ENCODE measurements around the gene TXLNA.

Gene TXLNA

GRCh38 chr1:32184650-32185049, 5.2 kb downstream of the TXLNA start:
- DNase-seq (ENCODE audit: low read depth, low spot score) = no peak

- DNase-seq (ENCODE audit: low read depth, low spot score) = no peak
These were observed 6.6 kb downstream of the TXLNA start for GRCh38 chr1:32186077-32186476.

GRCh38 chr1:32186491-32186890, 7.0 kb downstream of the TXLNA start:
- no peak for DNase-seq (ENCODE audit: low read depth, low spot score)

GRCh38 chr1:32187850-32188249, 8.4 kb downstream of the TXLNA start:
- no peak for DNase-seq (ENCODE audit: low read depth, low spot score)

- no peak for DNase-seq (ENCODE audit: low read depth, low spot score)
These were observed 12.9 kb downstream of the TXLNA start for GRCh38 chr1:32192220-32192948.

GRCh38 chr1:32194984-32195383, 15.5 kb downstream of the TXLNA start:
- DNase-seq (ENCODE audit: low read depth, low spot score) = no peak

- no peak for DNase-seq (ENCODE audit: low read depth, low spot score)
These were observed 16.1 kb downstream of the TXLNA start for GRCh38 chr1:32195531-32195930.

- DNase-seq (ENCODE audit: low read depth, low spot score) = no peak
These were observed 16.7 kb downstream of the TXLNA start for GRCh38 chr1:32195972-32196823.

- DNase-seq (ENCODE audit: low read depth, low spot score) = no peak
These were observed 17.6 kb downstream of the TXLNA start for GRCh38 chr1:32197074-32197473.

- no peak for DNase-seq (ENCODE audit: low read depth, low spot score)
These were observed 18.4 kb downstream of the TXLNA start for GRCh38 chr1:32197837-32198236.

GRCh38 chr1:32198237-32199042, 19.0 kb downstream of the TXLNA start:
- DNase-seq (ENCODE audit: low read depth, low spot score) = no peak

GRCh38 chr1:32199043-32199716, 19.7 kb downstream of the TXLNA start:
- no peak for DNase-seq (ENCODE audit: low read depth, low spot score)

GRCh38 chr1:32199717-32200072, 20.2 kb downstream of the TXLNA start:
- DNase-seq (ENCODE audit: low read depth, low spot score) = no peak

GRCh38 chr1:32200226-32201010, 20.9 kb downstream of the TXLNA start, which contains the start of gene CCDC28B:
TSS of gene CCDC28B (plus strand) at chr1:32200595. CDS start at chr1:32201936, 1,341 bp downstream.
- DNase-seq (ENCODE audit: low read depth, low spot score) = peak; percentile 41

- DNase-seq (ENCODE audit: low read depth, low spot score) = no peak
These were observed 21.8 kb downstream of the TXLNA start for GRCh38 chr1:32201011-32201855.

- DNase-seq (ENCODE audit: low read depth, low spot score) = no peak
These were observed 25.5 kb downstream of the TXLNA start for GRCh38 chr1:32204943-32205361.

GRCh38 chr1:32205401-32206370, 26.2 kb downstream of the TXLNA start, which contains the start of gene IQCC:
TSS of gene IQCC (plus strand) at chr1:32205671. CDS start at chr1:32205682, 11 bp downstream.
- DNase-seq (ENCODE audit: low read depth, low spot score) = peak; percentile 45

- DNase-seq (ENCODE audit: low read depth, low spot score) = no peak
These were observed 29.0 kb downstream of the TXLNA start for GRCh38 chr1:32208469-32208868.

All from smooth muscle cell of the brain vasculature (primary cell).